ENCODE data around the gene CEMIP. TPM values are rescaled to one million over a fixed set of nuclear protein-coding genes. Genes with fewer than 3 reads are reported as not detected.
A peak's percentile ranks its signal among the peaks of the same experiment; 100 is the strongest.

Gene CEMIP
- total RNA-seq, 1 donor = 687 TPM

- Histone ChIP-seq H4K20me1 (ENCODE audit: insufficient read depth, low read length) (peaks cover 17% of the 10 kb centered on the region), H2AFZ (ENCODE audit: low read length) (no peak overlapping the region), H3K27me3 (ENCODE audit: insufficient read depth, low read length) (no peaks in the 10 kb centered on the region), H3K4me2 (ENCODE audit: insufficient read depth, low read length) (no peak overlapping the region), H3K79me2 (ENCODE audit: insufficient read depth, low read length) (no peaks in the 10 kb centered on the region), H3K36me3 (ENCODE audit: insufficient read depth, low read length) (peaks cover 97% of the 10 kb centered on the region), H3K4me3 (ENCODE audit: insufficient read depth, low read length) (no peak overlapping the region), H3K27ac (ENCODE audit: low read depth, low read length) (no peak overlapping the region), H3K4me1 (ENCODE audit: insufficient read depth, low read length) (peaks cover 17% of the 10 kb centered on the region), H3K9me3 (ENCODE audit: low read depth, low read length) (no peaks in the 10 kb centered on the region)
- TF ChIP-seq CTCF (IDR thresholded peaks at IDR 0.05; ENCODE audit: extremely low read depth, low read depth, low read length) = no peak
- no peak for DNase-seq (ENCODE audit: insufficient read length, low spot score, missing footprints)
Measured at GRCh38 chr15:80887148-80887547, 108.0 kb downstream of the CEMIP start.

GRCh38 chr15:80888846-80889245 is 109.7 kb downstream of the CEMIP start:
- H3K36me3 ChIP-seq (ENCODE audit: insufficient read depth, low read length) = peaks cover 92% of the 10 kb centered on the region
- H3K4me1 ChIP-seq (ENCODE audit: insufficient read depth, low read length) = peaks cover 22% of the 10 kb centered on the region
- no peak overlapping the region for H3K4me3 ChIP-seq (ENCODE audit: insufficient read depth, low read length)
- no peak for DNase-seq (ENCODE audit: insufficient read length, low spot score, missing footprints)
- H3K79me2 ChIP-seq (ENCODE audit: insufficient read depth, low read length) = no peaks in the 10 kb centered on the region
- H3K27ac ChIP-seq (ENCODE audit: low read depth, low read length) = no peak overlapping the region
- TF ChIP-seq CTCF (IDR thresholded peaks at IDR 0.05; ENCODE audit: extremely low read depth, low read depth, low read length) = no peak
- no peaks in the 10 kb centered on the region for H3K9me3 ChIP-seq (ENCODE audit: low read depth, low read length)
- no peak overlapping the region for H3K4me2 ChIP-seq (ENCODE audit: insufficient read depth, low read length)
- H4K20me1 ChIP-seq (ENCODE audit: insufficient read depth, low read length) = peaks cover 17% of the 10 kb centered on the region
- no peaks in the 10 kb centered on the region for H3K27me3 ChIP-seq (ENCODE audit: insufficient read depth, low read length)
- no peak overlapping the region for H2AFZ ChIP-seq (ENCODE audit: low read length)

GRCh38 chr15:80890341-80891005 is 111.3 kb downstream of the CEMIP start:
- no peaks in the 10 kb centered on the region for H3K9me3 ChIP-seq (ENCODE audit: low read depth, low read length)
- H3K27me3 ChIP-seq (ENCODE audit: insufficient read depth, low read length) = no peaks in the 10 kb centered on the region
- no peak overlapping the region for H2AFZ ChIP-seq (ENCODE audit: low read length)
- H3K79me2 ChIP-seq (ENCODE audit: insufficient read depth, low read length) = no peaks in the 10 kb centered on the region
- H3K4me1 ChIP-seq (ENCODE audit: insufficient read depth, low read length) = peaks cover 25% of the 10 kb centered on the region
- peak overlapping the region; percentile 27 for H3K4me2 ChIP-seq (ENCODE audit: insufficient read depth, low read length)
- H3K36me3 ChIP-seq (ENCODE audit: insufficient read depth, low read length) = peaks cover 92% of the 10 kb centered on the region
- no peak overlapping the region for H3K4me3 ChIP-seq (ENCODE audit: insufficient read depth, low read length)
- TF ChIP-seq CTCF (IDR thresholded peaks at IDR 0.05; ENCODE audit: extremely low read depth, low read depth, low read length) = no peak
- peaks cover 12% of the 10 kb centered on the region for H4K20me1 ChIP-seq (ENCODE audit: insufficient read depth, low read length)
- H3K27ac ChIP-seq (ENCODE audit: low read depth, low read length) = peak overlapping the region; percentile 67
- peak; percentile 67 for DNase-seq (ENCODE audit: insufficient read length, low spot score, missing footprints)

- H3K9me3 ChIP-seq (ENCODE audit: low read depth, low read length) = no peaks in the 10 kb centered on the region
- H3K27ac ChIP-seq (ENCODE audit: low read depth, low read length) = peak overlapping the region; percentile 67
- no peaks in the 10 kb centered on the region for H3K27me3 ChIP-seq (ENCODE audit: insufficient read depth, low read length)
- H3K4me1 ChIP-seq (ENCODE audit: insufficient read depth, low read length) = peaks cover 25% of the 10 kb centered on the region
- TF ChIP-seq CTCF (IDR thresholded peaks at IDR 0.05; ENCODE audit: extremely low read depth, low read depth, low read length) = no peak
- H2AFZ ChIP-seq (ENCODE audit: low read length) = no peak overlapping the region
- H3K4me3 ChIP-seq (ENCODE audit: insufficient read depth, low read length) = no peak overlapping the region
- no peak for DNase-seq (ENCODE audit: insufficient read length, low spot score, missing footprints)
- peaks cover 93% of the 10 kb centered on the region for H3K36me3 ChIP-seq (ENCODE audit: insufficient read depth, low read length)
- H4K20me1 ChIP-seq (ENCODE audit: insufficient read depth, low read length) = peaks cover 12% of the 10 kb centered on the region
- no peaks in the 10 kb centered on the region for H3K79me2 ChIP-seq (ENCODE audit: insufficient read depth, low read length)
- no peak overlapping the region for H3K4me2 ChIP-seq (ENCODE audit: insufficient read depth, low read length)
Measured at GRCh38 chr15:80891006-80891405, 111.8 kb downstream of the CEMIP start.
